AG04450 (cell line): ENCODE data around the gene MCUB. TPM values are rescaled to one million over a fixed set of nuclear protein-coding genes. Genes with fewer than 3 reads are reported as not detected.

Experiments
- CTCF ChIA-PET: fragments of 300-600, 350-600 bp; formaldehyde crosslinking; extraction: SDS; loops from one replicate; lab custom pipeline; 2022; ENCODE audit warnings: antibody characterized with exemption, inconsistent platforms; lab: Charles Lee
- POLR2A ChIA-PET: fragments of 350-600 bp; formaldehyde crosslinking; extraction: SDS; loops from one replicate; lab custom pipeline; 2021; ENCODE audit warnings: antibody characterized with exemption, inconsistent platforms; lab: Yijun Ruan, JAX
- DNase-seq: peaks from one replicate; pipeline ENCODE4 v3.0.0-alpha.2; 2011; ENCODE audit warnings: low read depth, low spot score
- H3K27ac ChIP-seq: one replicate; pipeline ENCODE4 v1.5.1; 2012; ENCODE audit warnings: low read depth, low read length, control low read depth
- H3K27me3 ChIP-seq: one replicate; pipeline ENCODE4 v1.6.0; 2012; ENCODE audit warnings: low read length; ENCODE audit not compliant: control insufficient read depth, insufficient read depth
- H3K4me3 ChIP-seq: 2 replicates; pipeline ENCODE4 v1.5.1; 2011; ENCODE audit warnings: mild to moderate bottlenecking, low read depth, low read length, control low read depth
- H3K9me3 ChIP-seq: 2 replicates; pipeline ENCODE4 v1.5.1; 2012; ENCODE audit warnings: low read length; ENCODE audit not compliant: control insufficient read depth, insufficient read depth
- polyA plus RNA-seq: library from polyadenylated mRNA; depleted of rRNA; stranded (reverse); fragments of >200 nt; gene quantifications from 2 replicates; pipeline ENCODE4 v1.2.3, GENCODE V29; 2011
- TF ChIP-seq, protein P1 (sequence below): IDR thresholded peaks from 2 replicates; pipeline ENCODE4 v1.5.1; 2011; ENCODE audit warnings: low read depth, low read length, control low read depth, inconsistent platforms

The MCUB gene
- polyA plus RNA-seq, 1 experiment = 16.8 TPM

GRCh38 chr4:109599046-109599652, 39.1 kb downstream of the MCUB start:
- POLR2A ChIA-PET = no interaction called here

GRCh38 chr4:109600431-109600830, 40.4 kb downstream of the MCUB start:
- Histone ChIP-seq H3K27ac (no peak overlapping the region), H3K27me3 (no peaks in the 10 kb centered on the region), H3K4me3 (no peak overlapping the region), H3K9me3 (peaks cover 11% of the 10 kb centered on the region; the same call in 1 of the 2 replicates)
- ChIA-PET CTCF (no interaction called here), POLR2A (interaction anchor here (0.5 kb wide), 1 partner anchor 40 kb away, joined by 5 read pairs; the partner anchor contains the start of gene MCUB)
- TF ChIP-seq, protein P1, sequence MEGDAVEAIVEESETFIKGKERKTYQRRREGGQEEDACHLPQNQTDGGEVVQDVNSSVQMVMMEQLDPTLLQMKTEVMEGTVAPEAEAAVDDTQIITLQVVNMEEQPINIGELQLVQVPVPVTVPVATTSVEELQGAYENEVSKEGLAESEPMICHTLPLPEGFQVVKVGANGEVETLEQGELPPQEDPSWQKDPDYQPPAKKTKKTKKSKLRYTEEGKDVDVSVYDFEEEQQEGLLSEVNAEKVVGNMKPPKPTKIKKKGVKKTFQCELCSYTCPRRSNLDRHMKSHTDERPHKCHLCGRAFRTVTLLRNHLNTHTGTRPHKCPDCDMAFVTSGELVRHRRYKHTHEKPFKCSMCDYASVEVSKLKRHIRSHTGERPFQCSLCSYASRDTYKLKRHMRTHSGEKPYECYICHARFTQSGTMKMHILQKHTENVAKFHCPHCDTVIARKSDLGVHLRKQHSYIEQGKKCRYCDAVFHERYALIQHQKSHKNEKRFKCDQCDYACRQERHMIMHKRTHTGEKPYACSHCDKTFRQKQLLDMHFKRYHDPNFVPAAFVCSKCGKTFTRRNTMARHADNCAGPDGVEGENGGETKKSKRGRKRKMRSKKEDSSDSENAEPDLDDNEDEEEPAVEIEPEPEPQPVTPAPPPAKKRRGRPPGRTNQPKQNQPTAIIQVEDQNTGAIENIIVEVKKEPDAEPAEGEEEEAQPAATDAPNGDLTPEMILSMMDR = no peak
- no peak for DNase-seq

More at GRCh38 chr4:109599046-109599652, 39.1 kb downstream of the MCUB start:
- CTCF ChIA-PET = interaction anchor here (1.7 kb wide), 1 partner anchor 9 kb away, joined by 3 read pairs; no protein-coding TSS in a partner anchor
- TF ChIP-seq, protein P1 = no peak
- H3K9me3 ChIP-seq = peaks cover 11% of the 10 kb centered on the region; the same call in 1 of the 2 replicates
- no peak overlapping the region for H3K4me3 ChIP-seq
- no peak for DNase-seq
- H3K27me3 ChIP-seq = no peaks in the 10 kb centered on the region
- H3K27ac ChIP-seq = no peak overlapping the region

DNA sequence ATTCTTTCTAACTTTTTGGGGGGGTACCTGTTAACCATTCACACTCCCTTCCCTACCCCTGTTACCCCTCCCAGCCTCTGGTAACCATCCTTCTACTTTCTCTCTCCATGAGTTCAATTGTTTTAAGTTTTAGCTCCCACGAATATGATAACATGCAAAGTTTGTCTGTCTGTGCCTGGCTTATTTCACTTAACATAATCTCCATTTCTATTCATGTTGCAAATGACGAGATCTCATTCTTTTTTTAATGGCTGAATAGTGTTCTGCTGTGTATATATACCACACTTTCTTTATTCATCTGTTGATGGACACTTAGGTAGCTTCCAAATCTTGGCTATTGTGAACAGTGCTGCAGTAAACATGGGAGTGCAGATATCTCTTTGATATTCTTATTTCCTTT, 41.3 kb downstream of the MCUB start:
- Histone ChIP-seq H3K27me3 (no peaks in the 10 kb centered on the region), H3K4me3 (no peak overlapping the region), H3K27ac (no peak overlapping the region), H3K9me3 (peaks cover 11% of the 10 kb centered on the region; the same call in 1 of the 2 replicates)
- ChIA-PET CTCF (no interaction called here), POLR2A (no interaction called here)
- TF ChIP-seq, protein P1 = no peak
- no peak for DNase-seq

- TF ChIP-seq, protein P1 = no peak
- H3K27me3 ChIP-seq = no peaks in the 10 kb centered on the region
- no peak for DNase-seq
- peaks cover 7% of the 10 kb centered on the region; the same call in 1 of the 2 replicates for H3K9me3 ChIP-seq
- H3K4me3 ChIP-seq = no peak overlapping the region
- CTCF ChIA-PET = no interaction called here
- POLR2A ChIA-PET = no interaction called here
- H3K27ac ChIP-seq = no peak overlapping the region
Observed at GRCh38 chr4:109607976-109608375, 47.9 kb downstream of the MCUB start.

DNA sequence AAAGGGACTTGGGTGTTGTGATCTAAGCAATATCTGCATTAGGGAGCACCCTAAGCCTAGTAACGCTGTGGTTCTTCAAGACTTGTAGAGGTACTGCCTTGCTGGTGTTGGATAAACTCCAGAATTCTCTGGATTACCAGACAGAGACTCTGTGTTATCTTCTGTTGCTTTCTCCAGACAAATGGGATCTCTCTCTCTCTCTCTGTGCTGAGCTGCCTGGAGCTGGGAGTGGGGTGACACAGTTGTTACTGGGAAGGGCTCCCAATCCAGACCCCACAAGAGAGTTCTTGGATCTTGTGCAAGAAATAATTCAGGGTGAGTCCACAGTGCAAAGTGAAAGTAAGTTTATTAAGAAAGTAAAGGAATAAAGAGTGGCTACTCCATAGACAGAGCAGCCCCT, 48.8 kb downstream of the MCUB start:
- no peaks in the 10 kb centered on the region for H3K27me3 ChIP-seq
- no peak overlapping the region for H3K4me3 ChIP-seq
- H3K27ac ChIP-seq = no peak overlapping the region
- TF ChIP-seq, protein P1 = no peak
- no peak for DNase-seq
- ChIA-PET CTCF (no interaction called here), POLR2A (no interaction called here)
- H3K9me3 ChIP-seq = no peaks in the 10 kb centered on the region
